GM12878 (cell line): ENCODE data around the gene ING3. TPM values are rescaled to one million over a fixed set of nuclear protein-coding genes. Genes with fewer than 3 reads are reported as not detected.

Experiments used
- BHLHE40 ChIP-seq, 2 experiments: fragments of 450-650 bp in 1 of 2; IDR thresholded peaks; 2 replicates each; pipeline ENCODE4 v1.6.1; 2011 to 2017; ENCODE audit warnings: low read depth in 2 of 2, borderline replicate concordance in 1 of 2, improper control_type of control experiment in 1 of 2, low read length in 1 of 2, mild to moderate bottlenecking in 1 of 2
- CHD4 ChIP-seq: fragments of 200-600 bp; sonication (generic); IDR thresholded peaks from 2 replicates; pipeline ENCODE4 v1.6.1; 2016; ENCODE audit warnings: mild to moderate bottlenecking
- GABPA ChIP-seq: IDR thresholded peaks from 2 replicates; pipeline ENCODE4 v1.6.1; 2014; ENCODE audit warnings: antibody characterized with exemption, low read depth, mild to moderate bottlenecking, inconsistent platforms
- NFYB ChIP-seq: IDR thresholded peaks from 2 replicates; pipeline ENCODE4 v1.6.1; 2011; ENCODE audit warnings: low read depth, mild to moderate bottlenecking, low read length, improper control_type of control experiment, moderate library complexity; ENCODE audit not compliant: insufficient read depth
- RAD21 ChIP-seq: IDR thresholded peaks from 2 replicates; pipeline ENCODE4 v1.6.1; 2011; ENCODE audit warnings: mild to moderate bottlenecking, low read depth, low read length, moderate library complexity; ENCODE audit not compliant: insufficient read depth
- RB1 ChIP-seq: fragments of 450-650 bp; formaldehyde crosslinking; IDR thresholded peaks from 2 replicates; pipeline ENCODE4 v1.6.1; 2017; ENCODE audit warnings: mild to moderate bottlenecking, borderline replicate concordance
- RCOR1 ChIP-seq: conservative IDR thresholded peaks from 2 replicates; pipeline ENCODE4 v1.6.1; 2012; ENCODE audit warnings: low read depth, low read length, improper control_type of control experiment
- TCF12 ChIP-seq: IDR thresholded peaks from 2 replicates; pipeline ENCODE4 v1.6.1; 2011; ENCODE audit warnings: low read depth, mild to moderate bottlenecking, low read length
- YY1 ChIP-seq: IDR thresholded peaks from 2 replicates; pipeline ENCODE4 v1.6.1; 2011; ENCODE audit warnings: low read depth, mild to moderate bottlenecking, low read length
- polyA plus RNA-seq, 11 experiments: library from polyadenylated mRNA; depleted of rRNA in 4 of 11; unstranded in 6 of 11; stranded (reverse) in 5 of 11; fragments of >200 nt; fragmentation: Nextera tagmentation in 4 of 11; fragmentation: Illumina TruSeq in 1 of 11; extraction: Ambion mirVana in 4 of 11; extraction: Trizol in 1 of 11; gene quantifications; 1 replicate in 1 of 11; 2 replicates in 10 of 11; pipeline versions ENCODE4 v1.2.1 to v1.2.3, GENCODE V29; 2011 to 2016; ENCODE audit warnings: inconsistent platforms in 2 of 11, missing spikeins in 2 of 11, low read depth in 1 of 11
- total RNA-seq, 4 experiments: library from RNA; depleted of rRNA in 3 of 4; stranded (reverse); fragments of >200 nt in 3 of 4; fragmentation: Illumina TruSeq in 1 of 4; extraction: Trizol in 1 of 4; gene quantifications; 2 replicates each; pipeline versions ENCODE4 v1.2.1 to v1.2.3, GENCODE V29; 2013 to 2021
- TF ChIP-seq, protein P1 (sequence below): fragments of 450-650 bp; IDR thresholded peaks from 2 replicates; pipeline ENCODE4 v1.6.1; 2017; ENCODE audit warnings: antibody characterized with exemption, mild to moderate bottlenecking, moderate library complexity
- TF ChIP-seq, protein P2 (sequence below): fragments of 450-650 bp; formaldehyde crosslinking; IDR thresholded peaks from 2 replicates; pipeline ENCODE4 v1.4.0; 2022; ENCODE audit warnings: mild to moderate bottlenecking, moderate library complexity
- TF ChIP-seq, protein P3 (sequence below): fragments of 150-350 bp; IDR thresholded peaks from 2 replicates; pipeline ENCODE4 v1.6.1; 2016; ENCODE audit warnings: low read depth, low read length
- TF ChIP-seq, protein P4 (sequence below): fragments of 450-650 bp; IDR thresholded peaks from 2 replicates; pipeline ENCODE4 v1.6.1; 2018; ENCODE audit warnings: borderline replicate concordance, mild to moderate bottlenecking; ENCODE audit not compliant: partially characterized antibody
- TF ChIP-seq, protein P5 (sequence below): IDR thresholded peaks from 2 replicates; pipeline ENCODE4 v1.6.1; 2011; ENCODE audit warnings: borderline replicate concordance, low read depth, mild to moderate bottlenecking, moderate library complexity, mixed read lengths, low read length; ENCODE audit not compliant: insufficient read depth; ENCODE audit errors: extremely low read length

ING3 gene
- total and polyA plus RNA-seq, 10 of the 15 experiments (the other 5 are each of a cell fraction or from before 2014, with no cell fraction given) = 12.1 to 60.8 (median 28.8) TPM

DNA sequence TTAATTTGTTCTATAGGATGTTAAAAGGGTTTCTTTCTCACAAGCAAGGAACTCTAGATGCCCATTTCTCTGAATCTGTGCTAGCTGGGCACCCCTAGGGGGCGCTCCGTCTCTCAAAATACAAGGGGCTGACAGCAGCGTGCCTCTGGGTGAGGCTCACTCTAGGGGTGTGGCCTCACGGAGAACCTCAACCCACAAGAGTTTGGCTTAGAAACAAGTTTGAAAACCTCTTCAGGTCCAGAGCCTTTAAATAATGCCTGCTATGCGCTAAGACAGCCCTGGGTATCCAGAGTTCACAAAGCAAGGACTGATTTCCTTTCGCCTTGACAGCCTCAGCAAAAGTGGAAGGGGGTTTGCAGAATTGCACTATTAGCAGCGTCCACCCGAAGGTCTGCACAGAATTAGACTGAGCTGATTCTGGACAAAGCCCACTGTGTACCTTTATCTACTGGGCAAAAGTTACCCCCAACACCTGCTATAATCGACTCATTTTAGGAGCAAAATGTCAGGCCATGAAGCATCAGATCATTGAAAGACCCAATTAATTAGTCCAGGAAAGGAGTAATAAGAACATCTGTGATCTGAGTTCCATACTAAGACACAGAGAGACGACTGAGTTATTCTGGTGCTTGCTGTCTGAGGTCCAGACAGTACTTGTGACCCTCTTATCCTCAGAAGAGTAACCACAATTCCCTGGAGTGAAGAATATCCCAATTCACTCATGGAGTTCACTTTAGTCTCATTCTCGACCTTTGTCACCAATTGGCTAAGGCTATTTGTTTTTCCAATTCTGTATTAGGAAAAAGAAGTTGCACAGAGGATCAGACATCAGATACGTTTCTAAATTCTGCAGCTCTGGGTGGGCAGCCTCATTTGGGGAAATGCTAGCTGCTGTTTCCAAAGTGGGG is 37.4 kb downstream of the ING3 start (continued):
- TF ChIP-seq, protein P1, sequence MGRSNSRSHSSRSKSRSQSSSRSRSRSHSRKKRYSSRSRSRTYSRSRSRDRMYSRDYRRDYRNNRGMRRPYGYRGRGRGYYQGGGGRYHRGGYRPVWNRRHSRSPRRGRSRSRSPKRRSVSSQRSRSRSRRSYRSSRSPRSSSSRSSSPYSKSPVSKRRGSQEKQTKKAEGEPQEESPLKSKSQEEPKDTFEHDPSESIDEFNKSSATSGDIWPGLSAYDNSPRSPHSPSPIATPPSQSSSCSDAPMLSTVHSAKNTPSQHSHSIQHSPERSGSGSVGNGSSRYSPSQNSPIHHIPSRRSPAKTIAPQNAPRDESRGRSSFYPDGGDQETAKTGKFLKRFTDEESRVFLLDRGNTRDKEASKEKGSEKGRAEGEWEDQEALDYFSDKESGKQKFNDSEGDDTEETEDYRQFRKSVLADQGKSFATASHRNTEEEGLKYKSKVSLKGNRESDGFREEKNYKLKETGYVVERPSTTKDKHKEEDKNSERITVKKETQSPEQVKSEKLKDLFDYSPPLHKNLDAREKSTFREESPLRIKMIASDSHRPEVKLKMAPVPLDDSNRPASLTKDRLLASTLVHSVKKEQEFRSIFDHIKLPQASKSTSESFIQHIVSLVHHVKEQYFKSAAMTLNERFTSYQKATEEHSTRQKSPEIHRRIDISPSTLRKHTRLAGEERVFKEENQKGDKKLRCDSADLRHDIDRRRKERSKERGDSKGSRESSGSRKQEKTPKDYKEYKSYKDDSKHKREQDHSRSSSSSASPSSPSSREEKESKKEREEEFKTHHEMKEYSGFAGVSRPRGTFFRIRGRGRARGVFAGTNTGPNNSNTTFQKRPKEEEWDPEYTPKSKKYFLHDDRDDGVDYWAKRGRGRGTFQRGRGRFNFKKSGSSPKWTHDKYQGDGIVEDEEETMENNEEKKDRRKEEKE = no peak
- TF ChIP-seq YY1 = peak; percentile 67
- TF ChIP-seq RB1 = peak; percentile 49; the same call in 1 of the 2 replicates
- TF ChIP-seq GABPA = no peak
- TF ChIP-seq RAD21 = peak; percentile 90
- TF ChIP-seq, protein P2, sequence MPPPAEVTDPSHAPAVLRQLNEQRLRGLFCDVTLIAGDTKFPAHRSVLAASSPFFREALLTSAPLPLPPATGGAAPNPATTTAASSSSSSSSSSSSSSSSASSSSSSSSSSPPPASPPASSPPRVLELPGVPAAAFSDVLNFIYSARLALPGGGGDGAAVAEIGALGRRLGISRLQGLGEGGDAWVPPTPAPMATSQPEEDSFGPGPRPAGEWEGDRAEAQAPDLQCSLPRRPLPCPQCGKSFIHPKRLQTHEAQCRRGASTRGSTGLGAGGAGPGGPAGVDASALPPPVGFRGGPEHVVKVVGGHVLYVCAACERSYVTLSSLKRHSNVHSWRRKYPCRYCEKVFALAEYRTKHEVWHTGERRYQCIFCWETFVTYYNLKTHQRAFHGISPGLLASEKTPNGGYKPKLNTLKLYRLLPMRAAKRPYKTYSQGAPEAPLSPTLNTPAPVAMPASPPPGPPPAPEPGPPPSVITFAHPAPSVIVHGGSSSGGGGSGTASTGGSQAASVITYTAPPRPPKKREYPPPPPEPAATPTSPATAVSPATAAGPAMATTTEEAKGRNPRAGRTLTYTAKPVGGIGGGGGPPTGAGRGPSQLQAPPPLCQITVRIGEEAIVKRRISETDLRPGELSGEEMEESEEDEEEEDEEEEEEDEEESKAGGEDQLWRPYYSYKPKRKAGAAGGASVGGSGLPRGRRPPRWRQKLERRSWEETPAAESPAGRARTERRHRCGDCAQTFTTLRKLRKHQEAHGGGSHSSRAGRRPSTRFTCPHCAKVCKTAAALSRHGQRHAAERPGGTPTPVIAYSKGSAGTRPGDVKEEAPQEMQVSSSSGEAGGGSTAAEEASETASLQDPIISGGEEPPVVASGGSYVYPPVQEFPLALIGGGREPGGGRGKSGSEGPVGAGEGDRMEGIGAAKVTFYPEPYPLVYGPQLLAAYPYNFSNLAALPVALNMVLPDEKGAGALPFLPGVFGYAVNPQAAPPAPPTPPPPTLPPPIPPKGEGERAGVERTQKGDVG = no peak
- no peak for TF ChIP-seq TCF12
- TF ChIP-seq, protein P3, sequence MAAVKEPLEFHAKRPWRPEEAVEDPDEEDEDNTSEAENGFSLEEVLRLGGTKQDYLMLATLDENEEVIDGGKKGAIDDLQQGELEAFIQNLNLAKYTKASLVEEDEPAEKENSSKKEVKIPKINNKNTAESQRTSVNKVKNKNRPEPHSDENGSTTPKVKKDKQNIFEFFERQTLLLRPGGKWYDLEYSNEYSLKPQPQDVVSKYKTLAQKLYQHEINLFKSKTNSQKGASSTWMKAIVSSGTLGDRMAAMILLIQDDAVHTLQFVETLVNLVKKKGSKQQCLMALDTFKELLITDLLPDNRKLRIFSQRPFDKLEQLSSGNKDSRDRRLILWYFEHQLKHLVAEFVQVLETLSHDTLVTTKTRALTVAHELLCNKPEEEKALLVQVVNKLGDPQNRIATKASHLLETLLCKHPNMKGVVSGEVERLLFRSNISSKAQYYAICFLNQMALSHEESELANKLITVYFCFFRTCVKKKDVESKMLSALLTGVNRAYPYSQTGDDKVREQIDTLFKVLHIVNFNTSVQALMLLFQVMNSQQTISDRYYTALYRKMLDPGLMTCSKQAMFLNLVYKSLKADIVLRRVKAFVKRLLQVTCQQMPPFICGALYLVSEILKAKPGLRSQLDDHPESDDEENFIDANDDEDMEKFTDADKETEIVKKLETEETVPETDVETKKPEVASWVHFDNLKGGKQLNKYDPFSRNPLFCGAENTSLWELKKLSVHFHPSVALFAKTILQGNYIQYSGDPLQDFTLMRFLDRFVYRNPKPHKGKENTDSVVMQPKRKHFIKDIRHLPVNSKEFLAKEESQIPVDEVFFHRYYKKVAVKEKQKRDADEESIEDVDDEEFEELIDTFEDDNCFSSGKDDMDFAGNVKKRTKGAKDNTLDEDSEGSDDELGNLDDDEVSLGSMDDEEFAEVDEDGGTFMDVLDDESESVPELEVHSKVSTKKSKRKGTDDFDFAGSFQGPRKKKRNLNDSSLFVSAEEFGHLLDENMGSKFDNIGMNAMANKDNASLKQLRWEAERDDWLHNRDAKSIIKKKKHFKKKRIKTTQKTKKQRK = no peak
- TF ChIP-seq, protein P4, sequence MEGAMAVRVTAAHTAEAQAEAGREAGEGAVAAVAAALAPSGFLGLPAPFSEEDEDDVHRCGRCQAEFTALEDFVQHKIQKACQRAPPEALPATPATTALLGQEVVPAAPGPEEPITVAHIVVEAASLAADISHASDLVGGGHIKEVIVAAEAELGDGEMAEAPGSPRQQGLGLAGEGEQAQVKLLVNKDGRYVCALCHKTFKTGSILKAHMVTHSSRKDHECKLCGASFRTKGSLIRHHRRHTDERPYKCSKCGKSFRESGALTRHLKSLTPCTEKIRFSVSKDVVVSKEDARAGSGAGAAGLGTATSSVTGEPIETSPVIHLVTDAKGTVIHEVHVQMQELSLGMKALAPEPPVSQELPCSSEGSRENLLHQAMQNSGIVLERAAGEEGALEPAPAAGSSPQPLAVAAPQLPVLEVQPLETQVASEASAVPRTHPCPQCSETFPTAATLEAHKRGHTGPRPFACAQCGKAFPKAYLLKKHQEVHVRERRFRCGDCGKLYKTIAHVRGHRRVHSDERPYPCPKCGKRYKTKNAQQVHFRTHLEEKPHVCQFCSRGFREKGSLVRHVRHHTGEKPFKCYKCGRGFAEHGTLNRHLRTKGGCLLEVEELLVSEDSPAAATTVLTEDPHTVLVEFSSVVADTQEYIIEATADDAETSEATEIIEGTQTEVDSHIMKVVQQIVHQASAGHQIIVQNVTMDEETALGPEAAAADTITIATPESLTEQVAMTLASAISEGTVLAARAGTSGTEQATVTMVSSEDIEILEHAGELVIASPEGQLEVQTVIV = no peak
- TF ChIP-seq RCOR1 = no peak
- no peak for TF ChIP-seq NFYB
- peak; percentile 26 to 29; a peak in 1 of 4 replicates for TF ChIP-seq BHLHE40 (IDR thresholded peaks at IDR 0.05; ENCODE audit: borderline replicate concordance in 1 of 2, low read depth in 2 of 2, low read length in 1 of 2)
- TF ChIP-seq CHD4 = no peak
- TF ChIP-seq, protein P5, sequence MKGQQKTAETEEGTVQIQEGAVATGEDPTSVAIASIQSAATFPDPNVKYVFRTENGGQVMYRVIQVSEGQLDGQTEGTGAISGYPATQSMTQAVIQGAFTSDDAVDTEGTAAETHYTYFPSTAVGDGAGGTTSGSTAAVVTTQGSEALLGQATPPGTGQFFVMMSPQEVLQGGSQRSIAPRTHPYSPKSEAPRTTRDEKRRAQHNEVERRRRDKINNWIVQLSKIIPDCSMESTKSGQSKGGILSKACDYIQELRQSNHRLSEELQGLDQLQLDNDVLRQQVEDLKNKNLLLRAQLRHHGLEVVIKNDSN = no peak
